ENCODE results near the gene TEX36.

- TF ChIP-seq POLR2A (IDR thresholded peaks at IDR 0.05; ENCODE audit: extremely low read depth, insufficient read length) (no peak), CTCF (IDR thresholded peaks at IDR 0.05; ENCODE audit: low read depth, low read length) (no peak), MYC (IDR thresholded peaks at IDR 0.05; ENCODE audit: low read depth, low read length) (no peak)
Measured at GRCh38 chr10:125607689-125608290, 75.2 kb downstream of the TEX36 start.
